Endothelial cell (in vitro differentiated cells): ENCODE measurements around the gene FGD2. TPM values are rescaled to one million over a fixed set of nuclear protein-coding genes. Genes with fewer than 3 reads are reported as not detected.
A peak's percentile ranks its signal among the peaks of the same experiment; 100 is the strongest.

Source experiments
- DNase-seq: peaks from one replicate; pipeline ENCODE4 v3.0.0; 2021; ENCODE audit warnings: low spot score
- H3K27ac Mint-ChIP-seq: one replicate; pipeline ENCODE4 v1.8.0; 2021; ENCODE audit warnings: mixed read lengths, inconsistent platforms; ENCODE audit not compliant: unreplicated experiment
- H3K27me3 Mint-ChIP-seq: one replicate; pipeline ENCODE4 v1.8.0; 2021; ENCODE audit warnings: mild to moderate bottlenecking, moderate library complexity, mixed read lengths, inconsistent platforms; ENCODE audit not compliant: unreplicated experiment
- H3K36me3 Mint-ChIP-seq: one replicate; pipeline ENCODE4 v1.8.0; 2021; ENCODE audit warnings: mild to moderate bottlenecking, low read depth, mixed read lengths, inconsistent platforms; ENCODE audit not compliant: unreplicated experiment
- H3K4me1 Mint-ChIP-seq: one replicate; pipeline ENCODE4 v1.8.0; 2021; ENCODE audit warnings: mild to moderate bottlenecking, mixed read lengths, inconsistent platforms; ENCODE audit not compliant: unreplicated experiment
- H3K4me3 Mint-ChIP-seq: one replicate; pipeline ENCODE4 v1.8.0; 2021; ENCODE audit warnings: mild to moderate bottlenecking, mixed read lengths, inconsistent platforms; ENCODE audit not compliant: unreplicated experiment
- H3K9me3 Mint-ChIP-seq: one replicate; pipeline ENCODE4 v1.8.0; 2021; ENCODE audit warnings: mixed read lengths, inconsistent platforms; ENCODE audit not compliant: unreplicated experiment
- CTCF ChIP-seq: fragments of 200-600 bp; sonication (generic); IDR thresholded peaks from one replicate; pipeline ENCODE4 v1.5.0; 2021; ENCODE audit warnings: antibody characterized with exemption; ENCODE audit not compliant: unreplicated experiment
- total RNA-seq: library from RNA; stranded (reverse); fragmentation: NEBNext Ultra II Directional; extraction: Animal tissue kit (Norgen Biotek cat#: 25700); gene quantifications from one replicate; pipeline ENCODE4 v1.2.1, GENCODE V29; 2021; ENCODE audit not compliant: unreplicated experiment

FGD2 gene
- total RNA-seq, 1 donor from 2014 or later: 0.10 TPM

GRCh38 chr6:37024656-37025337 is 19.3 kb downstream of the FGD2 start:
- Mint-ChIP-seq H3K9me3 (no peaks in the 10 kb centered on the region), H3K27me3 (peaks cover 6% of the 10 kb centered on the region), H3K4me1 (no peaks in the 10 kb centered on the region), H3K36me3 (no peaks in the 10 kb centered on the region), H3K4me3 (no peak overlapping the region), H3K27ac (no peak overlapping the region)
- TF ChIP-seq CTCF: no peak
- DNase-seq: no peak

- no peak overlapping the region for H3K27ac Mint-ChIP-seq
- no peaks in the 10 kb centered on the region for H3K4me1 Mint-ChIP-seq
- no peaks in the 10 kb centered on the region for H3K36me3 Mint-ChIP-seq
- no peak for TF ChIP-seq CTCF
- peaks cover 4% of the 10 kb centered on the region for H3K27me3 Mint-ChIP-seq
- DNase-seq: no peak
- no peaks in the 10 kb centered on the region for H3K9me3 Mint-ChIP-seq
- peak overlapping the region; percentile 47 for H3K4me3 Mint-ChIP-seq
Measured at GRCh38 chr6:37025621-37026466, 20.4 kb downstream of the FGD2 start.

GRCh38 chr6:37027036-37027720 is 21.7 kb downstream of the FGD2 start:
- H3K4me1 Mint-ChIP-seq: no peaks in the 10 kb centered on the region
- no peak for TF ChIP-seq CTCF
- H3K27ac Mint-ChIP-seq: no peak overlapping the region
- no peak for DNase-seq
- no peaks in the 10 kb centered on the region for H3K36me3 Mint-ChIP-seq
- no peak overlapping the region for H3K4me3 Mint-ChIP-seq
- peaks cover 7% of the 10 kb centered on the region for H3K27me3 Mint-ChIP-seq
- no peaks in the 10 kb centered on the region for H3K9me3 Mint-ChIP-seq

GRCh38 chr6:37027811-37028469 is 22.5 kb downstream of the FGD2 start:
- Mint-ChIP-seq H3K4me3 (no peak overlapping the region), H3K9me3 (no peaks in the 10 kb centered on the region), H3K36me3 (no peaks in the 10 kb centered on the region), H3K27me3 (peaks cover 9% of the 10 kb centered on the region), H3K4me1 (no peaks in the 10 kb centered on the region), H3K27ac (no peak overlapping the region)
- no peak for TF ChIP-seq CTCF
- no peak for DNase-seq
